GM18499 (cell line): ENCODE results near the gene MACROH2A2.

Experiments
- ATAC-seq: cut with Tn5 transposase; IDR thresholded peaks from one replicate; pipeline ENCODE4 v1.9.1; 2021; ENCODE audit warnings: moderate number of reproducible peaks; ENCODE audit not compliant: insufficient read depth, unreplicated experiment

The MACROH2A2 gene

GRCh38 chr10:70125918-70126552 lies 73.4 kb downstream of the MACROH2A2 start:
- ATAC-seq, result no peak

- ATAC-seq, result no peak
Observed at GRCh38 chr10:70126700-70127395, 74.2 kb downstream of the MACROH2A2 start.

- no peak for ATAC-seq
Observed at GRCh38 chr10:70130878-70131559, 78.4 kb downstream of the MACROH2A2 start.

DNA sequence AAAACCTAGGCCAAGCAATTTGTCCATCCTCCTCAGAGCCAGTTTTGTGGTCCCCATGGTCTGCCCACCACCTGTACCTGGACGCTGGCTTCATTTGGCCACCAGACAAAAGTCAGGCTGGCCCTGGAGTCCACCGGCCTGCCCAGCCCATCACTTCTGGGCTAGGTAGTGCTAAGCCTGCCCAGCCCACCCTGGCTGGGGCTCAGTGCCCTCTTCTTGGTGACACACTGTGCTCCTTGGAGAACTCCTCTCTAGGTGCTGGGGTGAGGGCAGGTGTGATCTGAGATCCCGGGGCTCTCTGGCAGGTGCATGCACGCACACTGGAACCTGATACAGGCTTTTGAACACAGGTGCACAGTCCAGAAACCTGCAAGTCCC lies 78.9 kb downstream of the MACROH2A2 start:
- no peak for ATAC-seq

DNA sequence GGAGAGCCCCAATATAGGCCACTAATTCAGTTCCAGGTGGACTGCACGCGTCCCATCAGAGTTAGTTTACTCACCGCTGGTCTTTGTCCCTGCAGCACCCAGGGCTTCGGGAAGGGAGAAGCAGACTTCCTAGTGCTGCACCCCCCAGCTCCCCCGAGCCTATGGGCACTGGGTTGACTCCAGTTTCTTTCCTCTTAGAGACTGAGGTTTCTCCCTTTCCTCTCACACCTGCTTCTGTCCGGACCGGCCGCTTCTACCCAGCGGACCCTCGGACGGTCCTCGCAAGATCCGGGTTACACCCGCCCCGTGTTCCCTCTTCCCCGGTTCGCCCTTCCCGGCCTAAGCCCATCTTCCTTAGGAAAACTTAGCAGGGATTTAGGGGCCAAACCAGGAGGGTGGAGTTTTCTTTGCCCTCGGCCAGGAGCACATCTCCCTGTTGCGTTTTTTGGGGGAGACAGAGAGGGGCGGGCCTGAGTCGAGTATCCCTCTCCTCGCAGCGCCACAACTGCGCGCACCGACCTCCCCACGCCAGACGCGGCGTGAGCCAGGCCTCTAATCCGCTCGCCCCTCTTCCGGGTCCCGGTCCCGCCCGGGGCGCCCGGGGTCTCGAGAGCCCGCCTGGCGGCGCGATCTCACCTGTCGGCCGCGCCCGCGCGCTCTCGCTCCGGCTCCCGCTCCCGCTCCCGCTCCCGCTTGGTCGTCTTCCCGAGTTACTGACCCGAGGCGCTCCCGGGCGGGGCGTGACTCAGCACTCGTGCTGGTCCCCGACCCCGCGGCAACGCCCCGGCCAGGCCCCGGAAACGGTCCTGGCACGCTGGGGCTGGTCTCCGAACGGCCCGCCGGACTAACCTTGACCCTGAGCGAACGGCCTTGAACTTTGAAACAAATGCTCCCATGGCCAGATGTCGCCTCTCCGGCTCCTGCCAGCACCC lies 79.7 kb downstream of the MACROH2A2 start, which contains the start of gene AIFM2:
Gene AIFM2 (minus strand): TSS at position 728 of the 932 bp plus-strand sequence. CDS start 8,741 bp downstream, outside the sequence.
- no peak for ATAC-seq

DNA sequence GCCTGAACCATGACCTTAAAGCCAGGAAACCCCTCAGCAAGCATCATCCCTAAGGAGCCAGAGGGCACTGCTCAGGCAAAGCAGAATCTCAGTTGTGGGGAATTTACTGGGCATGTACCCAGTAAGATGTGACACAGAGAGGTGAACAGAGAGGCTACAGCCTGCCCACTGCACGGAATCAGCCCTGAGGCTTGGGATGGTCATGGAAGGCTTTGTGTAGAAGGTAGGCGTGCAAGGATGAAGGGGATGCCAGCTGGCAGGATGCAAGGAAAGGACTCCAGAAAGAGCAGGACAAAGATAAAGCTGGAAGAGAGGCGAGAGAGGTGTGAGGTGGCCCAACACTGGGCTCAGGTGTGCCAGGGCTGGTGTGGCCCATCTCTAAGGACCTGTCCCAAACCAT lies 82.4 kb downstream of the MACROH2A2 start:
- no peak for ATAC-seq

DNA sequence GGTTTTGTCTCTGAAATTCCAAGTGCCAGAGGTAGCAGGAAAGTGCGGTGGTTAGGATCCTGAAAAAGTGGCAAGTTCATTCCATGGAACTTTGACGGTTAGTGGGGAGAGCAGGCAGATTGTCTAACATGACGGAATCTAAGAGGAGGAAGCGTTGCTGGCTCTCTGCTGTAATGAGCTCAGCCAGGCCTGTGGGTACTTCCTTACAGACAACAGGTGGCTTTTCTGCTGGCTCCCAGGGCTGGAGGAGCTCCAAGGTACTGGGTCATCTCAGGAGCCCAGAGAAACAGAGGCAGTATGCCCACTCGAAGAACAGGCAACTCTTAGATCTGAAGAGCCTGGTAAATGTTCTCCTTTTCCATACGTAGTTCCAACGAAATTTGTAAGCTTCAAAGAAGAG lies 83.0 kb downstream of the MACROH2A2 start:
- ATAC-seq, result no peak

- no peak for ATAC-seq
Observed at GRCh38 chr10:70137135-70137534, 84.5 kb downstream of the MACROH2A2 start.

GRCh38 chr10:70137927-70138883 lies 85.6 kb downstream of the MACROH2A2 start:
- ATAC-seq, result no peak

GRCh38 chr10:70139151-70139996 lies 86.7 kb downstream of the MACROH2A2 start:
- ATAC-seq, result no peak

DNA sequence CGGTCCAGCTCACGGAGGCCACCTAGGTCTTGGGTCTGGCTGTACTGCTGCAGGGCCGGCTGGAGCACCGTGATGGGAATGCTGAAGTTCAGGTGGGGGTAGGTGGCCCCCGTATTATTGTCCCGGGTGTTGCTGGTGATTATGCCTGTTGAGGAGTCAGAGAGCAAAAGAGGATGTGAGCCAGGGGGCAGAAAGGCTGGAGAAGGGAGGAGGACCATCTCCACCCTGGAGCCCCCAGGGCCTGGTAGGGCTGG lies 87.3 kb downstream of the MACROH2A2 start:
- no peak for ATAC-seq

DNA sequence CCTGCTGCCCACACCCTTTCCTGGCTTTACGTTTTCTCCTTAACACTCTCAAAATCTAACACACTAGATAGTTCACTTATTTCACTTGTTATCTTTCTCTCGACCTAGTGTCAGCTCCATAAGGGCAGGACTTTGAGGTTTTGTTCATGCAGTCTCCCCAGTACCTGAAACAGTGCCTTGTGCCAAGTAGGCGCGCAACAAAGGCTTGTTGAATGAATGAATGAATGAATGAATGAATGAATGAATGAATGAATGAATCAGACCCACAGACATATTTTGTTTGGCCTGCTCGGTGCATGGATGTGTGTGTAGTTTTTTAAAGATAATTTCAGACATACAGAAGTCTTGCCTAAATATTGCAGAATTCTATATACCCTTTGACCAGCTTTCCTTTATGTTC lies 87.7 kb downstream of the MACROH2A2 start:
- ATAC-seq, result no peak

- no peak for ATAC-seq
Observed at GRCh38 chr10:70142555-70142954, 89.9 kb downstream of the MACROH2A2 start.

DNA sequence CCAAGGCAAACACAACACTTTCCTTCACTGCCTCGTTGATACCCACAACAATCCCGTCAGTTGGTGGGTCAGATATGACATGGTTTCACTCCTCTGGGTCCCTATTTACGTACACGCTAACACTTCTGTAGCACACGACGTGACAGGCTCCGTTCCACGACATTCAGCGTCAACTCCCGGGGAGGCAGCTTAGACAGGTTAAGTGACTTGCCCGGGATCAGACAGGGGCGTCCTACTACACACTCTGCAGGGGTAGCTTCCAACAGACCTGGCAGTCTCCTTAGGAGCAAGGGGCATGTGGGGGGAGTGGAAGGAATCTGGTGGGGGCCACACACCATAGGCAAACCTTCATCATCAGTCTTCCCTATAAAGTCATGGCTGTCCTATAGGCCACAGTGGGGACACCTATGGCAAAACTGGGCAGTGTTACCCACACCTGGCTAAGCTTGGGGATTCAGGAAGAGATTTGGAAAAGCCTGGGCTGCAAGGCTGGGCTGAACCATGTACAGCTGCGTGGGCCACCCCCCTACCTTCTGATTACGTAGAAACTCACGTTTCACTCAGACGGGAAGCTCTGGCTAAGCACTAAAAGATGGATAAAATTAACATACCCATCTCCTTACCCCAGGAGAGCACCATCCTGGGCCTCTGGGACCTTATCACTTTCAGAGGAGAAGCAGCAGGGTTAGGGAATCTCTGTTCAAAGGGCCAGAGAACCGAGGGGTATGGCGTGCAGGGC lies 91.9 kb downstream of the MACROH2A2 start:
- ATAC-seq, result no peak

- no peak for ATAC-seq
Observed at GRCh38 chr10:70145166-70145665, 92.6 kb downstream of the MACROH2A2 start.

GRCh38 chr10:70145666-70146488 lies 93.2 kb downstream of the MACROH2A2 start:
- ATAC-seq, result peak; percentile 17
